AG09309 (cell line): ENCODE measurements around the gene DOLPP1.
"Not testable (repeated sequence)": the region's sequence is repeated elsewhere in the genome, so short reads cannot be mapped to it uniquely, and the experiment has no call there.

Experiments used
- DNase-seq: peaks from one replicate; pipeline ENCODE4 v3.0.0-alpha.2; 2010; ENCODE audit warnings: low read depth
- H3K4me3 ChIP-seq: 2 replicates; pipeline ENCODE4 v1.5.1; 2011; ENCODE audit warnings: mild to moderate bottlenecking, low read depth, low read length, moderate library complexity; ENCODE audit not compliant: control insufficient read depth
- TF ChIP-seq, protein P1 (sequence below): IDR thresholded peaks from 2 replicates; pipeline ENCODE4 v1.5.1; 2011; ENCODE audit warnings: mild to moderate bottlenecking, low read depth, low read length, inconsistent platforms; ENCODE audit not compliant: insufficient read depth, control insufficient read depth; ENCODE audit errors: missing control alignments

DOLPP1 gene

DNA sequence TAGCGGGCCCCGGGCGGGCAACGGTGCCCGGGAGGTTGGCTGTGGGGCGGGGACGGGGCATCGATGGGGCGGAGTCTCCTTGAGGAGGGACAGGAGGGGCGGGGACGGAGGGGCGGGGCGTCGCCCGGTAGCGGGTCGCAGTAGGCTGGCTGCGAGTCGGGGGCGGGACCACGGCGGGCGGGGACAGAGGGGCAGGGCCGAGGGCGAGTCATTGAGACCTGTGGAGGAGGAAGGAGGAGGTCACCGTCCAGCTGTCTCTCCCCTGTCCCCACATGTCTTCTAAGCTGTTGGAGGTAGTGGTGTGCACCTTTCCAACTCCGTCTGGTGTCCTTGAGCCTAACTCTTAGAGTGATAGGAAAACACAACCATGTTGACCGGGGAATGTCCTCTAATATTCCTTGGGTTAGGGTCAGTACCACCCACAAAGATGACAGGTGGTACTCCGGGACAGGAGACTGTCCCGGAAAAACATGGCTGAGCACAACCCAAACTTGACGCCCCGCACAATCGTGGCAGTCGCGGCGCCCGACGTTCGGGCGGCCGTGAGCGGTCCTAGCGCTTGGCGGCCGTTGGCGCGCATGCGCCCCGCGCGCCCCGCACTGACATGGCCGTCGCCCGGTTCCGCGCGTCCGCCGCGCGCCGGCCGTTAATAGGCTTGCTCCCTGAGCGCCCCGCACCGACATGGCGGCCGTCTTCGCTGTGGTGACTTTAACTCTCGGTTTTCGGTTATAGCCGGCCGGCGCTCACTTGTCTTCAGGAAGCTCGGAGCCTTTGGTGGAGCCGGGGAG is 30.0 kb downstream of the DOLPP1 start, which contains the start of the genes CRAT and PTPA:
CRAT (minus strand) TSS at position 54 of the 788 bp plus-strand sequence. CDS start 284 bp downstream, outside the sequence.
PTPA (plus strand) TSS at position 676 of the 788 bp plus-strand sequence. CDS start 186 bp downstream, outside the sequence.
- DNase-seq: peak; percentile 74
- peak within 1 kb of the TSS; percentile 81 for H3K4me3 ChIP-seq
- TF ChIP-seq, protein P1, sequence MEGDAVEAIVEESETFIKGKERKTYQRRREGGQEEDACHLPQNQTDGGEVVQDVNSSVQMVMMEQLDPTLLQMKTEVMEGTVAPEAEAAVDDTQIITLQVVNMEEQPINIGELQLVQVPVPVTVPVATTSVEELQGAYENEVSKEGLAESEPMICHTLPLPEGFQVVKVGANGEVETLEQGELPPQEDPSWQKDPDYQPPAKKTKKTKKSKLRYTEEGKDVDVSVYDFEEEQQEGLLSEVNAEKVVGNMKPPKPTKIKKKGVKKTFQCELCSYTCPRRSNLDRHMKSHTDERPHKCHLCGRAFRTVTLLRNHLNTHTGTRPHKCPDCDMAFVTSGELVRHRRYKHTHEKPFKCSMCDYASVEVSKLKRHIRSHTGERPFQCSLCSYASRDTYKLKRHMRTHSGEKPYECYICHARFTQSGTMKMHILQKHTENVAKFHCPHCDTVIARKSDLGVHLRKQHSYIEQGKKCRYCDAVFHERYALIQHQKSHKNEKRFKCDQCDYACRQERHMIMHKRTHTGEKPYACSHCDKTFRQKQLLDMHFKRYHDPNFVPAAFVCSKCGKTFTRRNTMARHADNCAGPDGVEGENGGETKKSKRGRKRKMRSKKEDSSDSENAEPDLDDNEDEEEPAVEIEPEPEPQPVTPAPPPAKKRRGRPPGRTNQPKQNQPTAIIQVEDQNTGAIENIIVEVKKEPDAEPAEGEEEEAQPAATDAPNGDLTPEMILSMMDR: no peak

DNA sequence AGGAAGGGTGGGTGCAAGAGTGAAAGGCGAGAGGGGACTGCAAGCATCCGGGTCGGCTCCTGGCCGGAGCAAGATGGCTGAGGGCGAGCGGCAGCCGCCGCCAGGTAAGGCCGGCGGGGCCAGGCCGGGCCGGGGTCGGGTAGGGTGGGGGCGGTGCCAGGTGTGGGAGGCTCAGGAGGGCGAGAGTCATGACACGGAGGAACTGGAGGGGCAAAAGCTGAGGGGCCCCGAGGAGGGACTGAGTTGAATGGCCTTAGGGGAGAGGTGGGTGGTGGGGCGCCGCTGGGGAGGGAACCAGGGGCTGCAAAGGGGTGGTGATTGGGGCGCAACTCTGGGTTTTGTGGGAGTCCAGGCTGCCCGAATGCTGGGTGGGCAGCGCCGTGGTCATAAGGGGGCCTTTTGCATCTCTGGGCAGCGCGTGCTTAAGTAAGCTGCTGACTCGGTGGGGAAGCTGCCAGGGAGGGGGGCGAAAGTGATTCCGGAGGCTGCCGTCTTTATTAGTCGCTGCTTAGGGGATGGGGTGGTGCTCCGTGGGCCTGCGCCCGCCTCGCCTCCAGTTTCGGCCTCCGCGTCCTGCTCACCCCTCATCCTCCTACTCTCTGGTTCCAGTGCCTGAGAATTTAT is 30.7 kb downstream of the DOLPP1 start:
- DNase-seq: no peak
- H3K4me3 ChIP-seq: peak overlapping the region; percentile 81
- TF ChIP-seq, protein P1: no peak

DNA sequence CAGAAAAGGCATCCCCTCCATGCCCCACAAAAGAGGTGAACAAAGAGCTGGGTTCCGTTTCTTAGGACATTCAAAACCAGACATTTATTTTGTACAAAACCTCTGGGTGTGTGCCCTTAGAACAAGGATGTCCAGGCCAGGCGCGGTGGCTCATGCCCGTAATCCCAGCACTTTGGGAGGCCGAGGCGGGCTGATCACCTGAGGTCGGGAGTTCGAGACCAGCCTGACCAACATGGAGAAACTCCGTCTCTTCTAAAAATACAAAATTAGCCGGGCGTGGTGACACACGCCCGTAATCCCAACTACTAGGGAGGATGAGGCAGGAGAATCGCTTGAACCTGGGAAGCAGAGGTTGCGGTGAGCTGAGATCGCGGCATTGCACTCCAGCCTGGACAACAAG is 31.6 kb downstream of the DOLPP1 start:
- peak overlapping the region; percentile 81 for H3K4me3 ChIP-seq
- DNase-seq: not testable (repeated sequence)

DNA sequence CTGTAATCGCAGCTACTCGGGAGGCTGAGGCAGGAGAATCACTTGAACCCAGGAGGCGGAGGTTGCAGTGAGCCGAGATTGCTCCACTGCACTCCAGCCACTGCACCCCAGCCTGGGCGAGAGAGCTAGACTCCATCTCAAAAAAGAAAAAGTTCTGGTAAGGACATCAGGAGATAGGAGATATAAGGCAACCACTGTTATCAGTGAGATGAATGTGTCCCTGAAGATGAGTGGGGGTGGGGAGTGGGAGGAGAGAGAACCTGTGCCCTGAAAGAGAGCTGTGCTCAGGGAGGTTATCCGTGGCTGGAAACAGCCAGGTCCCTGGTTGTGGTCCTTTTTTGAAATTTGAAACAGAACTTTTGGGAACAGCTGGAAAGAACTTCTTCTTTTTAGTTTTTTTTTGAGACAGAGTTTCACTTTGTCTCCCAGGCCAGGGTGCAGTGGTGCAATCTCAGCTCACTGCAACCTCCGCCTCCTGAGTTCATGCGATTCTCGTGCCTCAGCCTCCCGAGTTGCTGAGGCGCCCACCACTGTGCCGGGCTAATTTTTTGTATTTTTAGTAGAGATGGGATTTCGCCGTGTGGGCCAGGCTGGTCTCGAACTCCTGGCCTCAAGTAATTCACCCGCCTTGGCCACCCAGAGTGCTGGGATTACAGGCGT is 32.9 kb downstream of the DOLPP1 start:
- TF ChIP-seq, protein P1: no peak
- H3K4me3 ChIP-seq: no peak overlapping the region
- DNase-seq: no peak

DNA sequence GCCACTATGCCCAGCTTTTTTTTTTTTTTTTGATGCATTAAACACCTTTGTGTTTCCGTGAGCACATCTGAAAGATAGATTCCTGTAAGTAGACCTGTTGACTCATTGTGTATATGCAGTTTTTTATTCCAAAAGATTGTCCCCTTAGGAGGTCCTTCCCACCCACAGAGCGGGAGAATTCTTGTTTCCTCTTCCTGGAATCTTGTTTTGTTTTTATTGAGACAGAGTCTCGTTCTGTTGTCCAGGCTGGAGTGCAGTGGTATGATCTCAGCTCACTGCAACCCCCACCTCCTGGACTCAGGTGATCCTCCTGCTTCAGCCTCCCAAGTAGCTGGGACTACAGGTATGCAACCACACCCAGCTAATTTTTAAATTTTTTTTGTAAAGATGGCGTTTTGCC is 37.9 kb downstream of the DOLPP1 start:
- TF ChIP-seq, protein P1: no peak
- H3K4me3 ChIP-seq: no peak overlapping the region
- no peak for DNase-seq

DNA sequence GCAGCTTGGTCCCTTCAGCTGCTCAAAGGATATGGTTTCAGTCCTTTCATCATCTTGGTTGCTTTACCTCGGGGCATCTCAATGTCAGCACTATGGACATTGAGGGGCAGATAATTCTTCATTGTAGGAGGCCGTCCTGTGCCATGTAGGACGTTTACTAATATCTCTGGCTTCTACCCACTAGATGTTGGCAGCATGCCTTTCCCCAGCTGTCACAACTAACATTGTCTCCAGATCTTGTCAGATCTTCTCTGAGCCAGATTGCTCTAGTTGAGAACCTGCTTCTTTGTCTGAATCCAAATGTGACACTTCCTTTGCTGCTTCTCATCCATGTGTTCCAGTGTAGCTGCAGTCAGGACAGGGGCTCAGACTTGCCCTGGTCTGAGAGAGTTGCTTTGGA is 40.6 kb downstream of the DOLPP1 start:
- no peak overlapping the region for H3K4me3 ChIP-seq
- TF ChIP-seq, protein P1: no peak
- DNase-seq: no peak

DNA sequence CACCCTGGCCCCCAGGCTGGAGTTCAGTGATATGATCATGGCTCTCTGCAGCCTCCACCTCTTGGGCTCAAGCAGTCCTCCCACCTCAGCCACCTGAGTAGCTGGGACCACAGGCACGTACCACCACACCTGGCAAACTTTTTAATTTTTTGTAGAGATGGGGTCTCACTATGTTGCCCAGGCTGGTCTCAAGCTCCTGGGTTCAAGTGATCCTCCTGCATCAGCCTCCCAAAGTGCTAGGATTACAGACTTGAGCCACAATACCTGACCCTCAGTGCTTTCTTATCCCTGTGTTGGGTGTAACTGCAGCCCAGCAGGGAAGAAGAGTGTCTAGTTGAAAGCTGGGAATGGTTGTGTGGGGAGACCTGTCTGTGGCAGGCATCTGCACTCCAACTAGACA is 41.2 kb downstream of the DOLPP1 start:
- TF ChIP-seq, protein P1: no peak

DNA sequence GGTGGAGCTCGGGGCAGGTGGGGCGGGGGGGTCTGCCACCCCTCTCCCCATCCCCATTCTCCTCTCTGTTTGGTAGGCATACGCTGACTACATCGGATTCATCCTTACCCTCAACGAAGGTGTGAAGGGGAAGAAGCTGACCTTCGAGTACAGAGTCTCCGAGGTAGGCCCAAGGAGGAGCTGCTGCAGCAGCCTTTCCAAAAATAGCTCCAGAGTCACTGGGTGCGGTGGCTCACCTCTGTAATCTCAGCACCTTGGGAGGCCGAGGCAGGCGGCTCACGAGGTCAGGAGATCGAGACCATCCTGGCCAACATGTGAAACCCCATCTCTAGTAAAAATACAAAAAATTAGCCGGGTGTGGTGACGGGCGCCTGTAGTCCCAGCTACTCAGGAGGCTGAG is 42.1 kb downstream of the DOLPP1 start:
- H3K4me3 ChIP-seq, DNase-seq: not testable (repeated sequence)

More for the DNA sequence above, 41.2 kb downstream of the DOLPP1 start:
- no peak overlapping the region for H3K4me3 ChIP-seq
- DNase-seq: no peak
